Breast epithelium (tissue), 4 donors: ENCODE measurements around the gene GLRX. TPM values are rescaled to one million over a fixed set of nuclear protein-coding genes. Genes with fewer than 3 reads are reported as not detected.
A peak's percentile ranks its signal among the peaks of the same experiment; 100 is the strongest.

Source experiments
- DNase-seq, 2 donors: peaks; one replicate each; pipeline ENCODE4 v3.0.0-alpha.2; 2019; ENCODE audit warnings: low spot score in 2 of 2
- H3K27ac ChIP-seq, 2 donors: fragments of 200-600 bp; sonication (generic) in 1 of 2; one replicate each; pipeline ENCODE4 v1.5.1; 2016 to 2019; ENCODE audit warnings: mild to moderate bottlenecking in 1 of 2
- H3K27me3 ChIP-seq, 2 donors: fragments of 200-600 bp; sonication (generic) in 1 of 2; one replicate each; pipeline versions ENCODE4 v1.5.1 to v1.6.0; 2017 to 2019; ENCODE audit warnings: control low read depth in 1 of 2, mild to moderate bottlenecking in 1 of 2
- H3K36me3 ChIP-seq: fragments of 200-600 bp; one replicate; pipeline ENCODE4 v1.5.1; 2019
- H3K4me1 ChIP-seq, 2 donors: fragments of 200-600 bp; sonication (generic); one replicate each; pipeline ENCODE4 v1.5.1; 2016 to 2019; ENCODE audit warnings: control low read depth in 1 of 2
- H3K4me3 ChIP-seq, 3 donors: fragments of 200-600 bp; sonication (generic); 1 replicate in 2 of 3; 2 replicates in 1 of 3; pipeline ENCODE4 v1.5.1; 2016 to 2019; ENCODE audit warnings: mild to moderate bottlenecking in 3 of 3, moderate library complexity in 2 of 3
- H3K9me3 ChIP-seq, 2 donors: fragments of 200-600 bp; sonication (generic) in 1 of 2; one replicate each; pipeline ENCODE4 v1.5.1; 2016 to 2019; ENCODE audit warnings: control low read depth in 1 of 2
- CTCF ChIP-seq, 3 donors: fragments of 450-650 bp; IDR thresholded peaks; one replicate each; pipeline ENCODE4 v1.5.1; 2016 to 2017; ENCODE audit warnings: antibody characterized with exemption in 3 of 3, mild to moderate bottlenecking in 3 of 3, moderate library complexity in 3 of 3
- POLR2A ChIP-seq: fragments of 450-650 bp; IDR thresholded peaks from one replicate; pipeline ENCODE4 v1.6.1; 2016; ENCODE audit warnings: antibody characterized with exemption, mild to moderate bottlenecking, moderate library complexity
- POLR2AphosphoS5 ChIP-seq, 3 donors: sonication (generic); formaldehyde crosslinking; IDR thresholded peaks; one replicate each; pipeline ENCODE4 v1.6.1; 2017; ENCODE audit warnings: antibody characterized with exemption in 3 of 3
- intact Hi-C: fragments of 100-400 bp; cut with DNase I; formaldehyde crosslinking; loops from one replicate; pipeline ENCODE4 v1.15.1; 2023; ENCODE audit warnings: low total_unique reads
- total RNA-seq, 3 donors: library from RNA; depleted of rRNA; stranded (reverse); fragments of >200 nt; gene quantifications; one replicate each; pipeline ENCODE4 v1.1.0, GENCODE V29; 2016

GLRX gene
- total RNA-seq, 3 donors from 2014 or later = 42.1 to 106 (median 72.8) TPM

DNA sequence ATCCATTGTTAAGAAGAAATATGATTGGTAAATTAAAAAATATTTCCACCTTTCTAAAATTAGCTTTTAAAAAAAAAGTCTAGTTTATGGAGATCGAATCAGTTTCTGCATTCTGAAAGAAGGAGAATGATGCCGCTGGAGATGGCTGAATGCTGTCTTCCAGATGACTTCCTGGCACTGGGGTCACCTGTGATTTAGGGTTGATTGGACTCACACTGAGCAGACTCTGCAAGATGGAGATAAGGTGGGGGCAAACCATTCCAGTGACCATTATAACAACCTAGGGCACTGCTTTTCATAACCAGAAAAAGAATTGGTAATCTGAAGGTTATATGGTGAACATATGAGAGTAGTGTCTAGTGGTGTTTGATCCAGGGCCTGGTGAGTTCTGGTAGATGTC lies 50.6 kb downstream of the GLRX start:
- H3K9me3 ChIP-seq = no peaks in the 10 kb centered on the region
- intact Hi-C loops = no loop called here
- DNase-seq = no peak
- TF ChIP-seq POLR2A = no peak
- no peak for TF ChIP-seq POLR2AphosphoS5 (IDR thresholded peaks at IDR 0.05)
- no peak for TF ChIP-seq CTCF (IDR thresholded peaks at IDR 0.05)
- H3K4me3 ChIP-seq = no peak overlapping the region
- H3K27me3 ChIP-seq = no peaks in the 10 kb centered on the region
- no peaks in the 10 kb centered on the region for H3K4me1 ChIP-seq
- peak overlapping the region in 1 of 2 donors; percentile 41 for H3K27ac ChIP-seq
- no peaks in the 10 kb centered on the region for H3K36me3 ChIP-seq

- Histone ChIP-seq H3K4me1 (no peaks in the 10 kb centered on the region), H3K27ac (peak overlapping the region; percentile 8 to 41), H3K36me3 (no peaks in the 10 kb centered on the region), H3K9me3 (no peaks in the 10 kb centered on the region), H3K4me3 (no peak overlapping the region), H3K27me3 (no peaks in the 10 kb centered on the region)
- intact Hi-C loops = no loop called here
- no peak for TF ChIP-seq POLR2A
- TF ChIP-seq POLR2AphosphoS5 (IDR thresholded peaks at IDR 0.05) = no peak
- no peak for TF ChIP-seq CTCF (IDR thresholded peaks at IDR 0.05)
- peak in 1 of 2 donors; percentile 39 for DNase-seq
Observed at GRCh38 chr5:95770830-95771708, 51.5 kb downstream of the GLRX start.

DNA sequence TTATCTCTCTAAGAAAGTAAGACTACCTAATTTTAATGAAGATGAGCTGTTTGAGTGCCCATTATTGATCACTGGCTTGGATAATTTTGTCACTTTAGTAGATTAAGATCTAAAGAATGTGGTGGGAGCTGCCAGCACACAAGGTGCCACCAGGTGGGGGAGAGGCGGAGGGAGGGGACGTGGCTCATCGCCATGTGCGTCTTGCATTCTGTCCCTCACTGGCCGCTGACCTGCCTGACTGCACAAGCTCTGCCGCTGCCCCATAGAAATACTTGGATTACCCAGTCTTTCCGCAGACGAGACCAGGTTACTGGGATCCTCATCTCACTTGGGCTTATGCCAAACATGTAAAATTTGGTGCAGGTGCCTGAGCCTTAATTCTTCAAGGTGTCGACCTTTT lies 53.8 kb downstream of the GLRX start:
- Histone ChIP-seq H3K36me3 (no peaks in the 10 kb centered on the region), H3K4me3 (no peak overlapping the region), H3K9me3 (no peaks in the 10 kb centered on the region), H3K27ac (no peak overlapping the region), H3K4me1 (no peaks in the 10 kb centered on the region), H3K27me3 (no peaks in the 10 kb centered on the region)
- no peak for TF ChIP-seq POLR2AphosphoS5 (IDR thresholded peaks at IDR 0.05)
- TF ChIP-seq POLR2A = no peak
- no peak for TF ChIP-seq CTCF (IDR thresholded peaks at IDR 0.05)
- DNase-seq = no peak
- intact Hi-C loops = no loop called here

DNA sequence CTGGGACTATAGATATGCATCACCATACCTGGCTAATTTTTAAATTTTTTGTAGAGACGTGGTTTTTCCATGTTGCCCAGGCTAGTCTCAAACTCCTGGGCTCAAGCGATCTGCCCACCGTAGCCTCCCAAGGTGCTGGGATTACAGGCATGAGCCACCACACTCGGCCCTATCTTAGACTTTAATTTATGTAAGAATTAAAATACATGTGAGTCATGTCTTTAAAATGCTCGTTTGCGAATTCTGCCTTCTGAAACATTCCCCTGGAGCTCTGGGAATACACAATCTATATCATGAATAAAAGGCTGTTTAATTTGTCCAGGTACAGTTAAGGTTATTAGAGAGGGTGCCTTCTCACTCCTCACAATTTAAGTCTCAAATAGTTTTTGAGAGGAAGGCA lies 58.6 kb downstream of the GLRX start:
- no peak overlapping the region for H3K27ac ChIP-seq
- no peaks in the 10 kb centered on the region for H3K36me3 ChIP-seq
- no peak for TF ChIP-seq POLR2A
- TF ChIP-seq CTCF (IDR thresholded peaks at IDR 0.05) = no peak
- no peak for TF ChIP-seq POLR2AphosphoS5 (IDR thresholded peaks at IDR 0.05)
- H3K9me3 ChIP-seq = no peaks in the 10 kb centered on the region
- no peaks in the 10 kb centered on the region for H3K27me3 ChIP-seq
- intact Hi-C loops = no loop called here
- H3K4me3 ChIP-seq = no peak overlapping the region
- DNase-seq = no peak
- no peaks in the 10 kb centered on the region for H3K4me1 ChIP-seq

Other genes starting within 250 kb of the GLRX start
- 1 to 10 TPM in 1 of 3 donors, under 1 TPM in 1, not detected in 1; 0.33 to 1.4 TPM for gene GPR150, start 202.6 kb downstream of the GLRX start, total RNA-seq
- 1 to 10 TPM; 1.6 to 4.3 (median 3.4) TPM for gene RFESD, start 175.9 kb downstream of the GLRX start, total RNA-seq
- under 1 TPM in 2 of 3 donors, not detected in 1; 0.32 to 0.33 TPM for gene SPATA9, start 139.7 kb downstream of the GLRX start, total RNA-seq
- gene RHOBTB3, start 91.4 kb downstream of the GLRX start, total RNA-seq = 100 to 1,000 TPM in 2 of 3 donors, 10 to 100 TPM in 1; 82.8 to 205 (median 109) TPM
- 100 to 1,000 TPM in 2 of 3 donors, 10 to 100 TPM in 1; 95.7 to 211 (median 168) TPM for gene ELL2, start 139.1 kb upstream of the GLRX start, total RNA-seq